ENCODE measurements around the gene CCDC61.

GRCh38 chr19:45952686-45953505 is 42.4 kb upstream of the CCDC61 start:
- TF ChIP-seq CTCF (IDR thresholded peaks at IDR 0.05; ENCODE audit: low read length) = no peak
- no peak for TF ChIP-seq EZH2 (optimal IDR thresholded peaks at IDR 0.05; ENCODE audit: low read depth, low read length)

All from MM.1S (cell line).